Stimulated activated CD4-positive, alpha-beta T cell treated with anti-CD3 and anti-CD28 coated beads, Interleukin-2, amount 100 ng/mL, for 24 hours (primary cell): ENCODE data around the gene VEGFC.

Experiments
- DNase-seq, 2 donors: peaks; one replicate each; pipeline ENCODE4 v3.0.0-alpha.2; 2020

The VEGFC gene

GRCh38 chr4:176758731-176759130, 34.0 kb downstream of the VEGFC start:
- no peak for DNase-seq

- DNase-seq, result no peak
These were observed 34.4 kb downstream of the VEGFC start for GRCh38 chr4:176758323-176758722.

- no peak for DNase-seq
These were observed 37.1 kb downstream of the VEGFC start for GRCh38 chr4:176755613-176756012.

GRCh38 chr4:176755001-176755400, 37.7 kb downstream of the VEGFC start:
- DNase-seq, result no peak

GRCh38 chr4:176753049-176753448, 39.7 kb downstream of the VEGFC start:
- DNase-seq, result no peak

- DNase-seq, result no peak
These were observed 40.5 kb downstream of the VEGFC start for GRCh38 chr4:176752191-176752749.

GRCh38 chr4:176751061-176751460, 41.7 kb downstream of the VEGFC start:
- DNase-seq, result no peak

GRCh38 chr4:176746846-176747245, 45.9 kb downstream of the VEGFC start:
- no peak for DNase-seq

- no peak for DNase-seq
These were observed 46.8 kb downstream of the VEGFC start for GRCh38 chr4:176745902-176746301.

GRCh38 chr4:176744091-176744490, 48.6 kb downstream of the VEGFC start:
- DNase-seq, result no peak

- no peak for DNase-seq
These were observed 50.5 kb downstream of the VEGFC start for GRCh38 chr4:176742211-176742610.

GRCh38 chr4:176741253-176741652, 51.5 kb downstream of the VEGFC start:
- no peak for DNase-seq

- no peak for DNase-seq
These were observed 57.4 kb downstream of the VEGFC start for GRCh38 chr4:176735300-176735699.

GRCh38 chr4:176734461-176734860, 58.3 kb downstream of the VEGFC start:
- no peak for DNase-seq

GRCh38 chr4:176729489-176729888, 63.2 kb downstream of the VEGFC start:
- no peak for DNase-seq

GRCh38 chr4:176726803-176727202, 65.9 kb downstream of the VEGFC start:
- no peak for DNase-seq

GRCh38 chr4:176721459-176721858, 71.3 kb downstream of the VEGFC start:
- no peak for DNase-seq

- DNase-seq, result no peak
These were observed 73.8 kb downstream of the VEGFC start for GRCh38 chr4:176718881-176719280.

- DNase-seq, result no peak
These were observed 75.5 kb downstream of the VEGFC start for GRCh38 chr4:176717237-176717636.

- DNase-seq, result no peak
These were observed 83.3 kb downstream of the VEGFC start for GRCh38 chr4:176709417-176709816.

GRCh38 chr4:176708771-176709311, 83.9 kb downstream of the VEGFC start:
- DNase-seq, result no peak

- DNase-seq, result no peak
These were observed 102.0 kb downstream of the VEGFC start for GRCh38 chr4:176690716-176691115.

- no peak for DNase-seq
These were observed 112.0 kb downstream of the VEGFC start for GRCh38 chr4:176680668-176681180.

GRCh38 chr4:176676901-176677300, 115.8 kb downstream of the VEGFC start:
- DNase-seq, result no peak

GRCh38 chr4:176675810-176676209, 116.9 kb downstream of the VEGFC start:
- no peak for DNase-seq
